Right ventricle myocardium superior (tissue), 1 donor: ENCODE measurements around the gene PTPRF. TPM values are rescaled to one million over a fixed set of nuclear protein-coding genes. Genes with fewer than 3 reads are reported as not detected.

Source experiments
- ATAC-seq: fragments of 200-7000 bp; cut with Tn5 transposase; one replicate; pipeline ENCODE4 v1.9.1; 2020; ENCODE audit warnings: mild to moderate bottlenecking; ENCODE audit not compliant: poor library complexity
- DNase-seq: peaks from one replicate; pipeline ENCODE4 v3.0.0-alpha.2; 2020
- intact Hi-C: fragments of 100-400 bp; cut with DNase I; formaldehyde crosslinking; loops from one replicate; pipeline ENCODE4 v1.11.2; 2022
- total RNA-seq: library from RNA; stranded (reverse); fragmentation: NEBNext Ultra II Directional; extraction: Animal tissue kit (Norgen Biotek cat#: 25700); gene quantifications from one replicate; pipeline ENCODE4 v1.2.1, GENCODE V29; 2021
- donor health status: DM: no; HTN: yes; CAD: no; lungs with severe emphysema.

Gene PTPRF
- total RNA-seq, 1 donor from 2014 or later: 4.2 TPM

GRCh38 chr1:43655953-43656352, 125.3 kb downstream of the PTPRF start:
- DNase-seq: no peak
- ATAC-seq: no peak
- intact Hi-C loops: loop anchor here (10.0 kb wide), 1 partner anchor 121 kb away; the partner anchor contains the start of gene PTPRF

GRCh38 chr1:43659212-43660166, 128.8 kb downstream of the PTPRF start:
- intact Hi-C loops: loop anchor here (10.0 kb wide), 1 partner anchor 125 kb away; the partner anchor contains the start of gene PTPRF
- ATAC-seq: no peak

GRCh38 chr1:43660355-43660754, 129.7 kb downstream of the PTPRF start:
- no peak for ATAC-seq
- no peak for DNase-seq
- intact Hi-C loops: no loop called here

More at GRCh38 chr1:43659212-43660166, 128.8 kb downstream of the PTPRF start:
- DNase-seq: no peak

GRCh38 chr1:43664369-43664768, 133.7 kb downstream of the PTPRF start:
- intact Hi-C loops: no loop called here
- DNase-seq (no peak), ATAC-seq (no peak)

GRCh38 chr1:43666608-43667007, 135.9 kb downstream of the PTPRF start:
- ATAC-seq (no peak), DNase-seq (no peak)
- intact Hi-C loops: no loop called here

GRCh38 chr1:43668956-43669355, 138.3 kb downstream of the PTPRF start:
- intact Hi-C loops: no loop called here
- DNase-seq (no peak), ATAC-seq (no peak)

- DNase-seq (no peak), ATAC-seq (no peak)
- intact Hi-C loops: no loop called here
These were observed 139.2 kb downstream of the PTPRF start for GRCh38 chr1:43669878-43670277.

- intact Hi-C loops: no loop called here
- peak; percentile 92 for ATAC-seq
- DNase-seq: peak; percentile 54
These were observed 140.5 kb downstream of the PTPRF start for GRCh38 chr1:43671193-43671592.

- no peak for DNase-seq
- intact Hi-C loops: no loop called here
- ATAC-seq: peak; percentile 43
These were observed 141.1 kb downstream of the PTPRF start for GRCh38 chr1:43671626-43672330.

- no peak for ATAC-seq
- no peak for DNase-seq
- intact Hi-C loops: no loop called here
These were observed 142.6 kb downstream of the PTPRF start for GRCh38 chr1:43673261-43673660.

Other genes with a start within 250 kb of the PTPRF start
- not detected for gene C1orf210, start 245.3 kb upstream of the PTPRF start, total RNA-seq
- gene TIE1, start 229.9 kb upstream of the PTPRF start, total RNA-seq: 18.5 TPM
- 0.40 TPM for gene MPL, start 193.1 kb upstream of the PTPRF start, total RNA-seq
- gene CDC20, start 171.9 kb upstream of the PTPRF start, total RNA-seq: 0.83 TPM
- 29.3 TPM for gene ELOVL1, start 162.9 kb upstream of the PTPRF start, total RNA-seq
- 16.5 TPM for gene MED8, start 141.1 kb upstream of the PTPRF start, total RNA-seq
- gene SZT2, start 141.0 kb upstream of the PTPRF start, total RNA-seq: 26.8 TPM
- gene HYI, start 77.0 kb upstream of the PTPRF start, total RNA-seq: 20.1 TPM
- 13.2 TPM for gene KDM4A, start 119.3 kb downstream of the PTPRF start, total RNA-seq
- 24.2 TPM for gene ST3GAL3, start 176.7 kb downstream of the PTPRF start, total RNA-seq